ENCODE measurements around the gene ICE2. TPM values are rescaled to one million over a fixed set of nuclear protein-coding genes. Genes with fewer than 3 reads are reported as not detected.

ICE2 gene
- total RNA-seq, 1 donor from 2014 or later, result 95.3 TPM

DNA sequence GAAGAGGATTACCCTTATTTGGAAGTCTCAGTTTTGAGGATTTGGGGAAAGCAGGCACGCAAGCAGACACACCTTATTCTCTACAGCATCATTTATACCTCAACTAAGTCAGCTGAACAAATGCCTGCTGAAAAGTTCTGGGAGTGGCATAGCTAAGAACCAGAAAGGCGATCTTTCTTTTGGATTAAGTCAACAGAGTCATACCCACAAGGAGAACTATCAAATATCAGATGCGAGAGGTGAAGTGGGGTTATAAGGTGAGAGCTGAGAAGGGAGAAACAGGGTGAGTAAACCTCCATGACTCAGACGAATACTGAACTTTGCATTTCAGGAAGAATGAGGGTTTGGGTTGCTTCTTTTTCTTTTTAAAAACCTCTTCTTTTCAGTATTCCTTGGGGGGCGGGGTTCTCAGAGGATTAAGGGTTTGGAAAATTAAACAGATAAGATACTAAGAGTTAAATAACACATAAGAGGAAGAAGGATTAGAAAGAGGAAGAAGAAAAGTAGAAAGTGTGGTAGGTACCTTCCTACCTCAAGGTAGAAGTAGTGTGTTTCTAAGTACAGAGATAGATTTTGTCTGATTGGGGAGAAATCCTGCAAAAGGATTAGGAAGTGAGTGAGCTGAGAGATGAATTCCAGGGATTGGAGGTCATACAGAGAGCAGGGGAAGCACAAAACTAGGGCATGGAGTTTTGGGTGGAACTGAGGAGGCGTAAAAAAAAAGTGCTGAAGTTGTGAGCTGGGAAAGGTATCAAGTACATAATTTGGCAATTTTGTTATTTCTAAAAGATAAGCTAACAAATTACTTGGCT is 41.3 kb upstream of the ICE2 start:
- Histone ChIP-seq H3K4me2 (peak overlapping the region; percentile 39), H4K20me1 (ENCODE audit: low read depth) (no peaks in the 10 kb centered on the region), H3K27me3 (no peaks in the 10 kb centered on the region), H3K4me3 (no peak overlapping the region), H2AFZ (replicated peaks) (no peak overlapping the region), H3K9ac (no peak overlapping the region), H3K27ac (no peak overlapping the region), H3K4me1 (peaks cover 12% of the 10 kb centered on the region), H3F3A (ENCODE audit: low read depth) (peaks cover 11% of the 10 kb centered on the region), H3K9me3 (ENCODE audit: low read depth) (no peaks in the 10 kb centered on the region), H3K79me2 (ENCODE audit: low read depth) (no peaks in the 10 kb centered on the region), H3K36me3 (no peaks in the 10 kb centered on the region)
- Mint-ChIP-seq H3K9me3 (no peaks in the 10 kb centered on the region), H3K27ac (no peak overlapping the region), H3K27me3 (ENCODE audit: insufficient read depth, low read depth) (peaks cover 5% of the 10 kb centered on the region), H3K36me3 (no peaks in the 10 kb centered on the region), H3K4me3 (no peak overlapping the region), H3K4me1 (peaks cover 6% of the 10 kb centered on the region)
- TF ChIP-seq EZH2phosphoT487 (IDR thresholded peaks at IDR 0.05), result no peak
- no peak for TF ChIP-seq EZH2 (IDR thresholded peaks at IDR 0.05)
- TF ChIP-seq, protein P1, sequence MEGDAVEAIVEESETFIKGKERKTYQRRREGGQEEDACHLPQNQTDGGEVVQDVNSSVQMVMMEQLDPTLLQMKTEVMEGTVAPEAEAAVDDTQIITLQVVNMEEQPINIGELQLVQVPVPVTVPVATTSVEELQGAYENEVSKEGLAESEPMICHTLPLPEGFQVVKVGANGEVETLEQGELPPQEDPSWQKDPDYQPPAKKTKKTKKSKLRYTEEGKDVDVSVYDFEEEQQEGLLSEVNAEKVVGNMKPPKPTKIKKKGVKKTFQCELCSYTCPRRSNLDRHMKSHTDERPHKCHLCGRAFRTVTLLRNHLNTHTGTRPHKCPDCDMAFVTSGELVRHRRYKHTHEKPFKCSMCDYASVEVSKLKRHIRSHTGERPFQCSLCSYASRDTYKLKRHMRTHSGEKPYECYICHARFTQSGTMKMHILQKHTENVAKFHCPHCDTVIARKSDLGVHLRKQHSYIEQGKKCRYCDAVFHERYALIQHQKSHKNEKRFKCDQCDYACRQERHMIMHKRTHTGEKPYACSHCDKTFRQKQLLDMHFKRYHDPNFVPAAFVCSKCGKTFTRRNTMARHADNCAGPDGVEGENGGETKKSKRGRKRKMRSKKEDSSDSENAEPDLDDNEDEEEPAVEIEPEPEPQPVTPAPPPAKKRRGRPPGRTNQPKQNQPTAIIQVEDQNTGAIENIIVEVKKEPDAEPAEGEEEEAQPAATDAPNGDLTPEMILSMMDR (IDR thresholded peaks at IDR 0.05), result no peak
- DNase-seq (ENCODE audit: low spot score), result no peak

DNA sequence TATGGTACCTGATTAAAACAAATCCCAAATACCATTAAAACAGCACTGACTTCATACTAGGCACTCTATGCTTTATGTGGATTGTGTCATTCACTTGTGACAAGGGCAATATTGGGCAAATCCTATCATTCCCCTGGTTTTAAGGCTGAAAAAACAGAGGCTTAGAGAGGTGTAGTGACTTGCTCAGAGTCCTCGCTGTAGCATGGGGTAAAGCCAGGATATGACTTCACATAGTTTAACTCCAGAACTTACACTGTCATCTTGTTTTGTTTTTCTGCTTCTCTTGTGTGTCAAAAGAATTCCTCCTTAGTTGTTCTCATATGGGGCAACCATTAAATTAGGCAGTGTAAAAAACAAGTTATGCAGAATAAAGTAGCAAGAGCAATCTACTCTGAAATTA is 40.3 kb upstream of the ICE2 start:
- H3K4me1 Mint-ChIP-seq, result peaks cover 6% of the 10 kb centered on the region
- H3K36me3 ChIP-seq, result no peaks in the 10 kb centered on the region

DNA sequence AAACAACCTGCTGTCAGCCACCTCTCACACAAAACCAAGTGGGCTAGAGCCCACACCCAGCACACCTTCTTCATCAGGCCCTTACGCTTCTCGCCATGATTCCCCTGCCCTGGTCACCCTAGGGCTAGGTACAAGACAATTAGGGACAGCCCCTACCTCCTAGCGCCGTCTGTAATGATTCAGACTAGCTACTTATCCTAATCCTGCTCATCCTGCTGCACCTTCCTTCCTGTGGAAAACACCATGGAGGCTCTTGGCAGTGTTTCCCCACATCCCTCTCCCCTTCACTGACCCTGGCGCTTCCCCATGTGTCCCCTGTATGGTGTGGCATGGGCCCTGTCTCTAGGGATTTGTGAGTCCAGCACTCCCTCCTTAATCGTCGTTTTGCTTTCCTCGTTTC is 39.6 kb upstream of the ICE2 start:
- Mint-ChIP-seq H3K27ac (no peak overlapping the region), H3K4me3 (no peak overlapping the region), H3K27me3 (ENCODE audit: insufficient read depth, low read depth) (peaks cover 5% of the 10 kb centered on the region), H3K4me1 (peaks cover 6% of the 10 kb centered on the region), H3K9me3 (no peaks in the 10 kb centered on the region), H3K36me3 (no peaks in the 10 kb centered on the region)
- Histone ChIP-seq H3K36me3 (no peaks in the 10 kb centered on the region), H3K9ac (no peak overlapping the region), H3F3A (ENCODE audit: low read depth) (peaks cover 16% of the 10 kb centered on the region), H3K9me3 (ENCODE audit: low read depth) (no peaks in the 10 kb centered on the region), H3K27ac (no peak overlapping the region), H3K4me1 (peaks cover 12% of the 10 kb centered on the region), H4K20me1 (ENCODE audit: low read depth) (no peaks in the 10 kb centered on the region), H3K27me3 (no peaks in the 10 kb centered on the region), H3K4me2 (no peak overlapping the region), H3K79me2 (ENCODE audit: low read depth) (no peaks in the 10 kb centered on the region), H3K4me3 (no peak overlapping the region), H2AFZ (replicated peaks) (no peak overlapping the region)
- TF ChIP-seq, protein P1 (IDR thresholded peaks at IDR 0.05), result no peak
- TF ChIP-seq EZH2 (IDR thresholded peaks at IDR 0.05), result no peak
- no peak for TF ChIP-seq EZH2phosphoT487 (IDR thresholded peaks at IDR 0.05)
- no peak for DNase-seq (ENCODE audit: low spot score)

More for the DNA sequence above, 40.3 kb upstream of the ICE2 start:
- Histone ChIP-seq H3K27ac (no peak overlapping the region), H3K4me1 (peaks cover 12% of the 10 kb centered on the region), H3K4me3 (no peak overlapping the region), H3K27me3 (no peaks in the 10 kb centered on the region), H3K9me3 (ENCODE audit: low read depth) (no peaks in the 10 kb centered on the region), H3K4me2 (no peak overlapping the region), H3K9ac (no peak overlapping the region), H2AFZ (replicated peaks) (no peak overlapping the region), H3K79me2 (ENCODE audit: low read depth) (no peaks in the 10 kb centered on the region), H3F3A (ENCODE audit: low read depth) (peaks cover 16% of the 10 kb centered on the region), H4K20me1 (ENCODE audit: low read depth) (no peaks in the 10 kb centered on the region)
- Mint-ChIP-seq H3K36me3 (no peaks in the 10 kb centered on the region), H3K27me3 (ENCODE audit: insufficient read depth, low read depth) (peaks cover 5% of the 10 kb centered on the region), H3K27ac (no peak overlapping the region), H3K9me3 (no peaks in the 10 kb centered on the region), H3K4me3 (no peak overlapping the region)
- TF ChIP-seq EZH2 (IDR thresholded peaks at IDR 0.05) (no peak), EZH2phosphoT487 (IDR thresholded peaks at IDR 0.05) (no peak)
- TF ChIP-seq, protein P1 (IDR thresholded peaks at IDR 0.05), result no peak
- no peak for DNase-seq (ENCODE audit: low spot score)
